NB4 (cell line): ENCODE data around the gene VPS13C.

Experiments used
- CTCF ChIP-seq: IDR thresholded peaks from one replicate; pipeline ENCODE4 v1.5.1; 2012; ENCODE audit warnings: low read depth, low read length
- MAX ChIP-seq: IDR thresholded peaks from 2 replicates; pipeline ENCODE4 v1.6.1; 2011; ENCODE audit warnings: low read depth, low read length
- POLR2A ChIP-seq: IDR thresholded peaks from 2 replicates; pipeline ENCODE4 v1.6.1; 2011; ENCODE audit warnings: mild to moderate bottlenecking; ENCODE audit not compliant: insufficient read length; ENCODE audit errors: extremely low read depth

- no peak for TF ChIP-seq CTCF
- no peak for TF ChIP-seq MAX
- TF ChIP-seq POLR2A = no peak
These were observed 251.0 kb downstream of the VPS13C start for GRCh38 chr15:61809216-61809615.
